ENCODE data around the gene FANCC.
"Not testable (repeated sequence)": the region's sequence is repeated elsewhere in the genome, so short reads cannot be mapped to it uniquely, and the experiment has no call there.

The FANCC gene

DNA sequence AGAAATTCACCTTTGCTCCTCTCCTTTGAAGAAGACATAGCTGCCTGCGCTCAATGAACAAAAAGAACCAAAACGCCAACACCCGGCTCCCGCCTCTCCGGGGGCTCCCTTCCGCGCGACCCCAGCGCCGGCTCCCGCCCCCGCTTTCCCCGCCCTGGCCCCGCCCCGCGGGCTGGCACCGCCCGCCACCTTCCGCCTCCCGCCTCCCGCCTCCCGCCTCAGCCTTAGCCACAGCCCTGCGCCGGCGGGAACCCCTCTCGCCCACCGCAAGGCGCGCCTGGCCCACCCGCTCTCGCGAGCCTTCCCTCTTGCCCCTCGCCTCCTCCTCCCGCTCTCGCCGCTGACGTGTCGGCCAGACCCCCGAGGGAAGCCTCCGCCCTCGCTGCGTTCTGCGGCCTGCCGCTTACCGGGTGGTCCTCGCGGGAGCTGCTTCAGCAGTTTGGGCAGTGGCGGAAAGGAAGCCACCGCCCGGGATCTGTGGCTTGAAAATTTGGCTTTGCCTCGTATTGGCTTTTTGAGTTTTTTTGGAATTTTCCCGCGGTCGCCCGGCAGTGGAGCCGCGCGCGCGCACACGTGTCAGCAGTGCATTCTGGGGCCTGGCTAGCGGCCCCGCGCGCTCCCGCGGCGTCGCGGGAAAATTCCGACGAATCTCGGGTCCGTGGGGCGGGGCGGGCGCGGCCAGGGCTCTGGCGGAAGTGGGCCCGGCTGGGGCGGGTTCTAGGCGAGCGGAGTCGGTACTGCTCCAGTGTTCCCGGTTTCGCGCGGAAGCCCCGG is at the start of gene FANCC:
FANCC (minus strand) TSS at position 591 of the 774 bp plus-strand sequence. CDS start 68,418 bp downstream, outside the sequence.
- peak; percentile 64 to 77 for DNase-seq

DNA sequence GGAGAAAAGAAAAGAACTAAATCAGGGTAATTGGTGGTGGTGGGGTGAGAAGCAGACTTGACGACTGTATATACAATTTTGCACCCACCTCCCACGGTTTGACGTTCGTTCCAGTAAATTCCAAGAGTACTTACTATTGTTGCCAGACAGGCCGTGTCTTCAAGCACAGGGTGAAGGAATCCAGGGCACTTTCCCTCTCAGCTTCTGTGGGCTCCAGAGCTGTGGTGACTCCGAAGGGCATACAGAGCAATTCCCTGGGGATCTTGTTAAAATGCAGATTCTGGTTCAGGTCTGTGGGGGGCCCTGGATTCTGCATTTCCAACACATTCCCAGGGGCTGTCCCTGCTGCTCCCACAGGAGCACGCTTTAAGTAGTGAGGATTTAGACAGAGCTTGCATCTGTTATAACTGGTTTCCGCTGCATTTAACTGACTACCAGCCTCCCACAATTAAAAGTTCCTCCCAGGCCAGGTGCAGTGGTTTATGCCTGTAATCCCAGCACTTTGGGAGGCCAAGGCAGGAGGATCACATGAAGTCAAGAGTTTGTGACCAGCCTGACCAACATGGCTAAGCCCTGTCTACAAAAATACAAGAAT is 49.3 kb upstream of the FANCC start:
- no peak for DNase-seq

- DNase-seq, result no peak
These were observed 48.3 kb upstream of the FANCC start for GRCh38 chr9:95365766-95366165.

- DNase-seq, result no peak
These were observed 45.7 kb upstream of the FANCC start for GRCh38 chr9:95363051-95363841.

DNA sequence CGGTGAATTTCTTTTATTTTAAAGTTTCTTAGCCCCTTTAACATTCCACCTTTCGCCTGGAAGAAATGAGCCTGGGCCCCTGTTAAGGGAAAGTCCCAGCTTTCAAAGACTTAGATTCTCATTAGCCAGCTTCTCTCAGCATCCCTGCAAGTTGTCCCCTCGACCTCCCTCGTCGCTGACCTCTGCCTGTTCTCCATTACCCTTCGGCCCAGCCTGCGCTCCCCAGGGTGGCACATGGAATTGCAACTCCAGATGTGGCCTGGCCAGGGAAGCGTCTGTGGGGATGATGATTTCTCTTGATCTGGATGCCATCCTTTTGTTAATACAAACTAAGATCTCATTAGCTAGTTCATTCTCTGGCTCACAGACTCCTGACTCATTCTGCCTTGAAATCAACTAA is 43.4 kb upstream of the FANCC start:
- no peak for DNase-seq

DNA sequence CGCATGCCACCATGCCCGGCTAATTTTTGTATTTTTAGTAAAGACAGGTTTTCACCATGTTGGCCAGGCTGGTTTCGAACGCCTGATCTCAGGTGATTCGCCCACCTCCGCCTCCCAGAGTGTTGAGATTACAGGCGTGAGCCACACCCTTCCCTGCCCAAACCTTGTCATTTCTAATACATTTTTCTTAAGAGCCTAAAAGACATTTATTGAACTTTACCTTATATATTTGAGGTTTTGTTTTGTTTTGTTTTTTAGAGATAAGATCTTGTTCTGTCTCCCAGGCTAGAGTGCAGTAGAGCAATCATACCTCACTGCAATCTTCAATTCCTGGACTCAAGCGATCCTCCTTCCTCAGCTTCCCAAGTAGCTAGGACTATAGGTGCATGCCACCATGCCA is 39.8 kb upstream of the FANCC start:
- no peak for DNase-seq

DNA sequence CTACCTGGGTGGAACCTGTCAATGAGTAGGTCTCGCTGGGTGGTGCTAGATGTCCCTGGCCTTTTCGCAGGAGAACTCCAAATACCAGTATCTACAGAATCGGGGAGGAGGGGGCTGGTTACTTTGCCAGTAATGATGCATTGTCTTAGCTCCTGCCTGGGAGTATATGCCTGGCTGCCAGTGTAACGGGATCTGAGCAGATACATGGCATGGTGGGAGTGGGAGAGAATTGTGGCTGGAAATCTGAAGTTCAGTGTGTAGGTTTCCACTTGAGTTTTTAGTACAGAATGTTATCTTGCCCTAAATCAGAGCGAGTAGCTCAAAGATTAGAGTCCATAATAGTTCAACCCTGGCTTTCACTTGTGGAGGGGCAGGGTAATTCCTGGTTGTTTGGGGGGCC is 38.0 kb upstream of the FANCC start:
- no peak for DNase-seq

GRCh38 chr9:95351051-95351450 is 33.5 kb upstream of the FANCC start:
- no peak for DNase-seq

GRCh38 chr9:95350266-95350665 is 32.8 kb upstream of the FANCC start:
- no peak for DNase-seq

DNA sequence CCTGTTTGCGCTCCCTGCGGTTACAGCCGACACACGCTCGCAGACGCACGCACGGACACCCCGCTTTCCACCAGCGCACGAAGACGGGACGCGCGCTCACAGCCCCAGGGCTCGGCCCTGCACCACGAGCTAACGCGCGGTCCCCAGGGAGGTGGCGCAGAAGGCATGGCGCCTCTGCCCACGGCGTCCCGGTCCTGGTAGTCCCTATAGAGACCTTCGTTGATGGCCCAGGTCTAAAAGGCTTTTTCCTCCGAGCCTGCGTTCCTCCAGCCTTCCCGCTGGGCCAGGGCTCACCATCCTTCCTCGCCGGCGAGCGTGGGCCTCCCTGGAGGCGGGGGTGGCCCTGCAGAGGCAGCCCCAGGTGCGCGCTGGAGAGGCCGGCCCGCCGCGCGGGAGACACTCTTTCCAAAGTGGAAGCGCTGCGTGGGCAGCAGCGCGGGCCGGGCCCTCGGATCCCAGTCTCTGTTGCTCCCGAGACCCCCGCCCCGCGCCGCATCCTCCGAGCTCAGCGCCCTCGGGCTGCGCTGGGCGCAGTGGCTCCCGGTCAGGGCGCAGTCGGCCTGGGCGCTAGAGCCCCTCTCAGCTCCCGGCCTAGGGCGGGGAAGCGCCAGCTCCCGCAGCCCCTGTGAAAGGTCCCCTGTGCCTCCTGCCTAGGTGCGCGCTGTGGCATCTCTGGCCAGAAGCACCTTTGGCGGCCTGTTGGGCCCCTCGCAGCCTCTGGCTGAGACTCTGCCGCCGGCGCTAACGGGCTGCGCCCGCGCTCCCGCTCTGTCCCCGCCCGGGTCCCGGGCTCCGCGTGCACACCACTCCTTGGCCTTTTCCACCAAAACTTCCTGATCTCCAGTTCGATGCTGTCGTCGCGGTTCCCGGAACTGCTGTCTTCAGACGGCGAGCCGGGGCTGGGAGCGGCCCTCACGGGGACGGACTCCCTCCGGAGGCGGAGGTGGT is 31.9 kb upstream of the FANCC start:
- DNase-seq, result no peak

GRCh38 chr9:95346021-95346420 is 28.5 kb upstream of the FANCC start:
- DNase-seq, result no peak

DNA sequence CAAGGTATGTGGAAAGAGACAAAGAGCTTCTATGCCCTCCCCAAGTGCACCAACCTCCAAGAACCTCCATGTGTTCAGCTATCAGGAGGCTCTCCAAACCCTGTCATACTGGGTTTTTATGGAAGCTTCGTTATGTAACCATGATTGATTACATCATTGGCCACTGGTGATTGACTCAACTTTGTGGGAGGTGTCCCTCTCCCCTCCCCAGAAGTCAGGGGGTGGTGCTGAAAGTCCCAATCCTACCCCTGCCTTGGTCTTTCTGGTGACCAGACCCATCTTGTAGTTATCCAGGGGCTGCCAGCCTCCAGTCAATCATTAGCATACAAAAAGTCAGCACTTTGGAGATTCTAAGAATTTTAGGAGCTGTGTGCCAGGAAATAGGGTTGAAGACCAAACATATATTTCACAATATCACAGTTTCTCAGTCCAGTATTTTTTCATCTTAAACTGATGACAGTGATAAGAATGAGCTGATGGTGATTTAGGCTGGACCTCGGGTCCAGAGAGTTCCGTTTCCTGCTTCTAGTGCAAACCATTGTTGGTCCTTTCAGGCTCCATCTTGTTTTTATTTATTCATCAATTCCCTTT is 27.3 kb upstream of the FANCC start:
- no peak for DNase-seq

- no peak for DNase-seq
These were observed 26.3 kb upstream of the FANCC start for GRCh38 chr9:95343725-95344287.

DNA sequence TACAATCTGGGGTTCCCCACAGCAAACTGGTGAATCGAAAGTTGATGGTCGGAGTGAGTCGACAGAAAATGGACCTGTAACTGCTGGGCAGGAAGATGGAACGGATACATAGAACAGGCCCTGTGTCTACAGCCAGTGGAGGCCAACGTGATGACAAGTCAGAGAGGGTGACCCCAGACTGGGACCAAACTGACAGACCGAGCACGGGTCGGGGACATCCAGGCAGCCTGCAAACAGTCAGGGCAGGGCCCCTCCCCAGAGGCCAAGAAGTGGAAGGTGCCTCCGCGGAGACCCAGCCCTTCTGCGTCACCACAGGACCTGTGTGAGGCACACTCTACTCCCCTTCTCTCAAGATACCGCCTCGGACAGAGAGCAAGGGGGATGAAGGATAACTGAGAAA is 25.1 kb upstream of the FANCC start:
- DNase-seq, result no peak

DNA sequence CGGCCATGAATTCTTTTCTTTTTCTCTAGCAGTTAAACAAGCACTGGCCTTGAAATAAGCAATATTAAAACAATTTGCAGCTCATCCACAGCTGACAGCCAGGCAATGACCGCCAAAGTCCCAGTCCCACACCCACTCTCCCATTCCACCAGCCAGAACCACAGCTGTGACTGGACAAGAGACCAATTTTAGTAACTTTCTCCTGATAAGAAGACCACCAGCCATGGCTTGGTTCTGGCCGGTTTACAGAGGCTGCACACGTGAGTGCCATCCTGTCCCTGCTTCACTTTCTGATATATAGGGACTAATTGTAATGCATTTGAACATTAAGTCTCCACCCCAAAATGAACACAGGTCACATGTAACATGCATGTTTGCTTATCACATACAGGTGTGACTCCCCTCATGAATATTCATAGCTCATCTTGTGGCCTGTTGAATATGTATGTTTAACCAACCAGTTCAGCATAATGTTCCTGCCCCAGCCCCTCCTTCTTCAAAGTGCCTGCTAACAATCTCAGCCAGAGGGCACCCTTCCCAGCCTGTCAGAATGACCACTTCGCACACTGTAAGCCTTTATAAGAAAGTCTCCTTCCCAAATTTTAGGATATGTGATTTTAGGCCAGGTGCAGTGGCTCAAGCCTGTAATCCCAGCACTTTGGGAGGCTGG is 23.9 kb upstream of the FANCC start:
- no peak for DNase-seq

- no peak for DNase-seq
These were observed 20.7 kb upstream of the FANCC start for GRCh38 chr9:95338243-95338642.

DNA sequence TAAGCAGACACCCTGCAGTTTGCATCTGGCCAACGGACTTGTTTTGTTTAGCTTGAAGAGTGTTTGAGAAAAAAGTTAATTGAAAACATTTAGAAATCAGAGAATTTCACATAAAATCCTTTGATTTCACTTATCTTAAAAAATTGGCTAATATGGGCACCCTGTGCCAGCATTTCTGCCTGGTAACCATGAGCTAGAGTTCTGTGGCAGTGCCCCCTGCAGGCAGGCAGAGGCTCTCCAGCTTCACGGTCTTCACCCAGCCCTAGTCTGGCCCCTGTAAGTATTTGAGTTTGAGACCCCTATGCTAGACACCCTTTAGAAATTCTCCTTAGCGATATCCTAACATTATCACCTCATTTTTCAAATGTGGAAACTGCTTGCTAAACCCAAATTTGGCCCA is 18.8 kb upstream of the FANCC start:
- no peak for DNase-seq

GRCh38 chr9:95333426-95333825 is 15.9 kb upstream of the FANCC start:
- DNase-seq, result no peak

- DNase-seq, result no peak
These were observed 15.4 kb upstream of the FANCC start for GRCh38 chr9:95332860-95333259.

GRCh38 chr9:95330720-95331404 is 13.4 kb upstream of the FANCC start:
- DNase-seq, result no peak

DNA sequence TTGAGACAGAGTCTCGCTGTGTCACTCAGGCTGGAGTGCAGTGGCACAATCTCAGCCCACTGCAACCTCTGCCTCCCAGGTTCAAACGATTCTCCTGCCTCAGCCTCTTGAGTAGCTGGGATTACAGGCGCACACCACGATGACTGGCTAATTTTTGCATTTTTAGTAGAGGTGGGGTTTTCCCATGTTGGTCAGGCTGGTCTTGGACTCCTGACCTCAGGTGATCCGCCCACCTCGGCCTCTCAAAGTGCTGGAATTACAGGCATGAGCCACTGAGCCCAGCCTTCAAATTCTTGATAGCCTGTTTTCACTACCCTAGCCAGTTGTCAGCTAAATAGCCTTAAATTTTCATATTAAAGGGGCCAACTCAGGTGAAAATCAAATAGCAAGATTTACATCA is 11.6 kb upstream of the FANCC start:
- not testable (repeated sequence) for DNase-seq

All from bone marrow (tissue), 2 donors.